ENCODE data around the gene INIP.

Gene INIP

GRCh38 chr9:112760821-112761220 lies 42.9 kb upstream of the INIP start:
- no peak for TF ChIP-seq CTCF (IDR thresholded peaks at IDR 0.05; ENCODE audit: low read depth, low read length, missing control alignments)
- H3K4me3 ChIP-seq (replicated peaks; ENCODE audit: low read depth, low read length) = no peak overlapping the region
- no peak for DNase-seq (ENCODE audit: extremely low read depth, low read depth)

- no peak for TF ChIP-seq CTCF (IDR thresholded peaks at IDR 0.05; ENCODE audit: low read depth, low read length, missing control alignments)
- H3K4me3 ChIP-seq (replicated peaks; ENCODE audit: low read depth, low read length) = no peak overlapping the region
- no peak for DNase-seq (ENCODE audit: extremely low read depth, low read depth)
Observed at GRCh38 chr9:112757940-112758339, 40.0 kb upstream of the INIP start.

- no peak overlapping the region for H3K4me3 ChIP-seq (replicated peaks; ENCODE audit: low read depth, low read length)
- TF ChIP-seq CTCF (IDR thresholded peaks at IDR 0.05; ENCODE audit: low read depth, low read length, missing control alignments) = no peak
- DNase-seq (ENCODE audit: extremely low read depth, low read depth) = no peak
Observed at GRCh38 chr9:112757282-112757883, 39.5 kb upstream of the INIP start.

DNA sequence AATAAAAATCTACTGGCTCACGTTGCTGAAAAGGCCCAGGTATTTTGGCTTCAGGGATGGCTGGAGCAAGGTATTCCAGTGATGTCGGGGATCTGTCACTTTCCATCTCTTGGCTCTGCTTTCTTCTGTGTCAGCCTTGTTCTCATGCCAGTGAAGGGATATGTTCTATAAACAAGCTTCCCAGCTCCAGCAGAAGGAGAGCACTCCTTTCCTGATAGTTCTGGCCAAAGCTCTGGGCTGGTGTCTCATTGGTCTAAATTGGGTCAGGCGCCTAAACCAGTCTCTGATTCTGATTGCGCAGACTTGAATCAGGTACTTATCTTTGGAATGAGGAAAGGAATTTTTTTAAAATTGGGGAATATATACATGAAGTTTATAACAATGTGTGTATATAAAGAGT lies 37.8 kb upstream of the INIP start:
- no peak overlapping the region for H3K4me3 ChIP-seq (replicated peaks; ENCODE audit: low read depth, low read length)
- DNase-seq (ENCODE audit: extremely low read depth, low read depth) = no peak
- no peak for TF ChIP-seq CTCF (IDR thresholded peaks at IDR 0.05; ENCODE audit: low read depth, low read length, missing control alignments)

DNA sequence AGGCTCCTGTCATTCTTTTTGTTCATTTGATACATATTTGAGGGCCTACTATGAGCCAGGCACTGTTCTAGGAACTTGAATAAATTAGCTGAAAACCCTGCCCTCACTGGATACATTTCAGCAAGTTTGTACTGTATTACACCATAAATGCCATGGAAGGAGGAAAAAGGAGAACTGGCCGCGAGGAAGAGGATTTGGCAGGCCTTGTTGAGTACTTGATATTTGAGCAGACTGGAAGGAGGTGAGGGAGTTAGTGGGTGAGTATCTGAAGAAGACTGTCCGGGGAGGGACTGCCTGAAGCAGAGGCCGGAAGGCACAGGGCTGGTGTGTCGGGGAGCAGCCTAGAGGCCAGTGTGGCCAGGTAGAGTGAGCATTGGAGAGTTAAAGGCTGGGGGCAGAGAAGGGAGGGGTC lies 37.1 kb upstream of the INIP start:
- no peak for TF ChIP-seq CTCF (IDR thresholded peaks at IDR 0.05; ENCODE audit: low read depth, low read length, missing control alignments)
- H3K4me3 ChIP-seq (replicated peaks; ENCODE audit: low read depth, low read length) = no peak overlapping the region
- DNase-seq (ENCODE audit: extremely low read depth, low read depth) = no peak

GRCh38 chr9:112754578-112754977 lies 36.7 kb upstream of the INIP start:
- DNase-seq (ENCODE audit: extremely low read depth, low read depth) = peak; percentile 45
- TF ChIP-seq CTCF (IDR thresholded peaks at IDR 0.05; ENCODE audit: low read depth, low read length, missing control alignments) = no peak

GRCh38 chr9:112753725-112754124 lies 35.8 kb upstream of the INIP start:
- no peak for TF ChIP-seq CTCF (IDR thresholded peaks at IDR 0.05; ENCODE audit: low read depth, low read length, missing control alignments)
- DNase-seq (ENCODE audit: extremely low read depth, low read depth) = peak; percentile 45
- no peak overlapping the region for H3K4me3 ChIP-seq (replicated peaks; ENCODE audit: low read depth, low read length)

More at GRCh38 chr9:112754578-112754977, 36.7 kb upstream of the INIP start:
- H3K4me3 ChIP-seq (replicated peaks; ENCODE audit: low read depth, low read length) = no peak overlapping the region
